GM08714 (cell line): Measurements from ENCODE around the gene RIPOR3.
"Not testable (repeated sequence)": the region's sequence is repeated elsewhere in the genome, so short reads cannot be mapped to it uniquely, and the experiment has no call there.

ENCODE experiments used
- H3K4me3 ChIP-seq: fragments of 200-500 bp; sonication (Bioruptor generic); 2 replicates; pipeline ENCODE4 v1.5.1; 2014; ENCODE audit warnings: mild to moderate bottlenecking, low read length, inconsistent platforms
- ZNF274 ChIP-seq: IDR thresholded peaks from 2 replicates; pipeline ENCODE4 v1.6.1; 2012; ENCODE audit warnings: mild to moderate bottlenecking, low read depth, low read length

RIPOR3 gene

DNA sequence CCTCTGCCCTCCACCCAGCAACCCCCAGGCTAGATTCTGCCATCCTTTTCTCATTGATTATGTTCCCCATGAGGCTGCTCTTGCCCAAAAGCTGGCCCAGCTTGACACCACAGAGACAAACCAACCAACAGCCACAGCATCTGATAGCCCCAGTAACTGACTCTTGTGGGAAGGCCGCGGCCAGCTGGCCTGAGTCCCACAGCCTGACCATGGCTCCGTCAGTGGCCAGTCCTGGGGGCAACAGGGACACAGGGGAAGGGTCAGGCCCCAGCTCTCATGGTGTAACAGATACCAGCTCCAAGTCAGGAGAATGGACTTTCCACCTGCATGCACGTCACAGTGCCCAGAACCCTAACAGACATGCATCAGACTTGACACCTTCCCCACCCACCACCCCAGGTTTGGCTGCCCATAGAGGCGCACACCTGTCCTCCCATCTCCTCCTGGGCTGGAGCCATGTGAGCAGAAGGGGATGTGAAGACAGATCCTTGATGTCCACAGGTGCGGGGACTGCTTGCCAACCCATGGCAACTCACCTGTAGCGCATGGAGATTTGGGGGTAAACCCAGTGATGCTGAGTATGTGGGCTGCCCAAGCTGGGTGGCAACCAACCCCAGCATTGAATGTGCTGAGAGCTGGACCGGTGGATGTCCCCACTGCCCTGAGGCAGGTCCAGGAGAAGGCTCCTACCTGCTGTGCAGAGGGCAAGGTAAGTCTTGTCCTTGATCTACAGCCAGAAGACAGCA lies 18.8 kb downstream of the RIPOR3 start:
- H3K4me3 ChIP-seq: no peak overlapping the region
- TF ChIP-seq ZNF274: no peak

DNA sequence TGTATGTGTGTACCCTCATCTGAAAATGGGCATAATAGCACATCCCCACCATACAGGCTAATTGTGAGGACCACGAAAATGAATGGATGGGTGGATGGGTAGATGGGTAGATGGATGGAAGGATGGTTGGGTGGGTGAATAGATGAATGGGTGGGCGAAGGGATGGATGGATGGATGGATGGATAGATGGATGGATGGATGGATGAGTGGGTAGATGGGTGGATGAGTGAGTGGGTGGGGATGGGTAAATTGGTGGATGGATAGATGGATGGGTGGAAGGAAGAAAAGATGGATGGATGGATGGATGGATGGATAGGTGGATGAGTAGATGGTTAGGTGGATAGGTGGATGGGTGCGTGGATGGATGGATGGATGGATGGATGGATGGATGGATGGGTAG lies 19.7 kb downstream of the RIPOR3 start:
- no peak for TF ChIP-seq ZNF274
- H3K4me3 ChIP-seq: no peak overlapping the region

DNA sequence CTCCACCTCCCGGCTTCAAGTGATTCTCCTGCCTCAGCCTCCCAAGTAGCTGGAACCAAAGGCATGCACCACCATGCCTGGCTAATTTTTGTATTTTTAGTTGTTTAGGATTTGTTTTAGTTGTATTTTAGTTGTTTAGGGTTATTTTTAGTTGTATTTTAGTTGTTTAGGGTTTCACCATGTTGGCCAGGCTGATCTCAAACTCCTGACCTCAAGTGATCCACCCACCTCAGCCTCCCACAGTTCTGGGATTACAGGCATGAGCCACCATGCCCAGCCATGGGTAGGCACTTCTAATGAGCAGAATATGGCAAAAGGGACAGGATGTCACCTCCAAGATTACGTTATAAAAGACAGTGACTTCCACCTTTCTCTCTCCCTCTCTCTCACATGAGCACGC lies 20.3 kb downstream of the RIPOR3 start:
- not testable (repeated sequence) for H3K4me3 ChIP-seq

GRCh38 chr20:50670126-50670862 lies 21.0 kb downstream of the RIPOR3 start:
- no peak for TF ChIP-seq ZNF274
- H3K4me3 ChIP-seq: no peak overlapping the region

DNA sequence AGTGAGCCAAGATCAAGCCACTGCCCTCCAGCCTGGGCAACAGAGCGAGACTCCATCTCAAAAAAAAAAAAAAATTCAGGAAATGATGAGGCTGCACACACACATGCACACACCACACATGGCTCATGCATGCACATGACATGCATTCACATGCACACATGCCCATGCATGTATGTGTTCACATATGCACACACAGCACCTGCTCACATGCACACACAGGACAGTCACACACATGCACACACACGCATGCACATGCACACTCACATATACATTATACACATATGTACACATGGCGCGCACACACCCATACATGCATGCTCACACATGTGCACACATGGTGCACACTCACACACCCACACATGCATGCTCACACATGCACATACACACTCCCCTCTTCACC lies 22.5 kb downstream of the RIPOR3 start:
- no peak overlapping the region for H3K4me3 ChIP-seq
- no peak for TF ChIP-seq ZNF274

- no peak for TF ChIP-seq ZNF274
- H3K4me3 ChIP-seq: no peak overlapping the region
Measured at GRCh38 chr20:50668326-50668725, 23.0 kb downstream of the RIPOR3 start.

DNA sequence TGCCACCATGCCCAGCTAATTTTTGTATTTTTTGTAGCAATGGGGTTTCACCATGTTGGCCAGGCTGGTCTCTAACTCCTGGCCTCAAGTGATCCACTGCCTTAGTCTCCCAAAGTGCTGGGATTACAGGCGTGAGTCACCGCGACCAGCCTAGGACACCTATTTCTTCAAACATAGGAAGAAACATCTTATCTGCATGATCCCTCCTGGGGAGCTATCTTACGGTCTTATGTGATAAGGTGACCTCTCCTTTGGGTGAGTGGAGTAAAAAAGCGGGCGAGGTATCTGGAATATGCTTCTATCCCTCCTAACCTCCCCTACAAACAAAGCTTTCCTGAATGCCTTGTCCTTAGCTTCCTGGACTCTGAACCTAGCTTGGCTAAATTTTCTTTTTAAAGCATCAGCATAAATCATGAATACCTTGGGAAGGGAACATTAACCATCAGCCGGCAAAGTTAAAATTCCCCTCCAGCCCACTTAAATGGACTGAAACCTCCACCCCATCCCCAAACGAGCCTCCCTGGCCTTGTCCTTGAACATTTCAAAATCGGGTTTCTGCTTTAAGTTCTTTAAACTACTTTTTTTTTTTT lies 24.5 kb downstream of the RIPOR3 start:
- no peak for TF ChIP-seq ZNF274
- H3K4me3 ChIP-seq: no peak overlapping the region

DNA sequence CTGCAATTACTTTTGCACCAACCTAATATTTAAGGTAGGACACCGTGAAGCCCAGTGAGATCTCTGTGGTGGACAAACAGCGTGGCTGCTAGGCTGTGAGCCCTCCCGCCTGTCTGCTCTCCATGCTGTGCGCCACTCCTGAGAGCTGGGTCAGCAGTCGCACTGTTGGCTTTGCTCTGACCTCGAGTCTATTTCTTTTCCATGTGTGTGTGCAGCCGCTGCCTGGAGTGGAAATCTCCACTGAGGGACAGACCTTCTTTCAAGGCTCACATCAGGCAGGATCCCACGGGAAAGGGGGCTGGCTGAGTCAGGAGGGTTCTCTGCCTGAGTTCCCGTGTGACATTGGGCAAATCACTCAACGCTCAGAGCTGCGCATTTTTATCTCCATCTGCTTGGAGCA lies 27.1 kb downstream of the RIPOR3 start:
- H3K4me3 ChIP-seq: no peak overlapping the region
- no peak for TF ChIP-seq ZNF274

DNA sequence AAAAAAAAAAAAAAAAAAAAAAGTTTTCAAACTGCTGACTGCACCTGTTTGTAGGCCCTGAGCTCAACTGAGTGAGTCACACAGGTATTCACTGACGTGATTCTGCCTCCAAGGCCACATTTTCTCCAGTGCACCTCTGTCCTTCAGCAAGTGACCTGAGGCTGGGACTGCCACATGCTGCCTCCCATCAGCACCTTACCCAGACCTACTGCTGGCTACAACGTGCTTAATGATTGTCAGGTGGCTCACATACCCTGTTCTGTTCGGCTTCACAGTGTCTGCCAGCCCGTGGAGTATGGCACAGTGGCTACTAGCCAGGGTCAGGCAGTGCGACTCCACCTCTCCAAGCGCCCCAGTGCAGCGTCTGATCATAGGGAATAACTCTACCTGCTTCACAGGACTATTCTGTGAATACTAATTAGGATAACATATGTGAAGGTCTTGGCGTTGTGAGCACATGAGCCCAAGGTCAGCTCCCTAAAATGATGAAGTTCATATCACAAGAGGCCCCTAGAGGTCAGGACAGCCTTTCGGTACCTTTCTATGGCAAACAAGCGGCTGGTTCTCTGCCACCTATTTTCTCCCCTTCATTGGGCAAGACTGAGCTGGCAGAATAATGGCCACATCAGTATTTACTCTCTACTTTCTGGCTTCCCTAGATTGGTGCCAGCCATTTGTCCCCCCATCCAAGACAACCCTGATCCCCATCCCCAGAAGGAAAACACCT lies 28.1 kb downstream of the RIPOR3 start:
- H3K4me3 ChIP-seq: no peak overlapping the region
- TF ChIP-seq ZNF274: no peak

GRCh38 chr20:50659975-50660670 lies 31.2 kb downstream of the RIPOR3 start:
- TF ChIP-seq ZNF274: no peak
- no peak overlapping the region for H3K4me3 ChIP-seq

DNA sequence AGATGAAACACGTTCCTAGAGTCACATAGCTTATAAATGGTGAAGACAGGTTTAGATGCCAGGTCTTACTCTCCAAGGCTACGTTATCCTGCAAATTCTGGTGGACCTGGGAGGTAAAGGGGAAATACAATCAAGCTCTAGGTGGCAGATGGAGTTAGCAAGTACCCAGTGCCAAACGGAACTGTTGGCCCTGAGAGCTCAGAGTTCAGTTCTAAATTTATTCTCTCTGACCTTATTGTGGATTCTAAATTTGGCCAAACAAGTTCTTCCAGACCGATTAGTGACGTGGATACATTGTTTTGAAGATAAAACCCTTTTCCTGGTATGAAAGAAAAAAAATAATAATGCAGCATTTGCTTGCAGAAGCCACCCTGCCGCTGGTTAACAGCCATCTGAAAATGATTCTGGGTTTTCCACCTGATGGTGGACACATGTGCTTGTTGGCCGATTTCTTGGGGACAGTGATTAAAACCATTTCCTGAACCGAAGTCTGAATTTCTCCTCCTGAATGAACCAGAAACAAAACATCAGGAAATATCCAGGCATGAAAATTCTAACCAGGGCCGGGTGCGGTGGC lies 32.5 kb downstream of the RIPOR3 start:
- no peak for TF ChIP-seq ZNF274

GRCh38 chr20:50655311-50655880 lies 35.9 kb downstream of the RIPOR3 start:
- H3K4me3 ChIP-seq: no peak overlapping the region
- TF ChIP-seq ZNF274: no peak

More for the DNA sequence above, 32.5 kb downstream of the RIPOR3 start:
- H3K4me3 ChIP-seq: no peak overlapping the region

- TF ChIP-seq ZNF274: no peak
- no peak overlapping the region for H3K4me3 ChIP-seq
Measured at GRCh38 chr20:50654904-50655303, 36.4 kb downstream of the RIPOR3 start.
